ENCODE data around the gene PABPC3. TPM values are rescaled to one million over a fixed set of nuclear protein-coding genes. Genes with fewer than 3 reads are reported as not detected.

PABPC3 gene
- total and polyA plus RNA-seq, 10 of the 15 experiments (the other 5 are each of a cell fraction or from before 2014, with no cell fraction given), result 0.04 to 0.87 (median 0.28) TPM

GRCh38 chr13:25046274-25046984, 49.5 kb upstream of the PABPC3 start:
- Histone ChIP-seq H3K27me3 (replicated peaks in 1 of 2; ENCODE audit: control insufficient read depth in 2 of 2, insufficient read depth in 2 of 2, low read length in 1 of 2) (peaks cover 6 to 11% of the 10 kb centered on the region in 2 experiments; a peak in 3 of 4 replicates), H3K4me1 (ENCODE audit: control insufficient read depth, insufficient read depth, low read length) (no peaks in the 10 kb centered on the region), H3K36me3 (ENCODE audit: control insufficient read depth in 2 of 2, insufficient read depth in 2 of 2, low read length in 1 of 2) (no peaks in the 10 kb centered on the region), H2AFZ (ENCODE audit: control insufficient read depth, low read depth, low read length) (no peak overlapping the region), H3K27ac (ENCODE audit: control insufficient read depth, insufficient read depth) (no peak overlapping the region), H3K9ac (ENCODE audit: control insufficient read depth, insufficient read depth, low read length) (no peak overlapping the region), H4K20me1 (ENCODE audit: control insufficient read depth, insufficient read depth) (no peaks in the 10 kb centered on the region), H3K4me2 (ENCODE audit: control insufficient read depth, insufficient read depth) (no peak overlapping the region), H3K4me3 (no peak overlapping the region), H3K9me3 (replicated peaks; ENCODE audit: control insufficient read depth, insufficient read depth, low read length) (no peaks in the 10 kb centered on the region; the same call in 2 of the 3 replicates), H3K79me2 (ENCODE audit: control insufficient read depth, insufficient read depth, low read length) (no peaks in the 10 kb centered on the region)
- TF ChIP-seq MXI1 (IDR thresholded peaks at IDR 0.05; ENCODE audit: low read depth, low read length), result no peak
- no peak for TF ChIP-seq EZH2 (IDR thresholded peaks at IDR 0.05; ENCODE audit: borderline replicate concordance, control insufficient read depth, low read depth, low read length)
- no peak for TF ChIP-seq ZNF622 (IDR thresholded peaks at IDR 0.05)
- TF ChIP-seq RELB (IDR thresholded peaks at IDR 0.05; ENCODE audit: low read depth), result no peak
- no peak for TF ChIP-seq KAT2A (conservative IDR thresholded peaks at IDR 0.05; ENCODE audit: control insufficient read depth, low read depth, low read length)
- no peak for TF ChIP-seq ATF7 (IDR thresholded peaks at IDR 0.05; ENCODE audit: low read depth)
- TF ChIP-seq NFYA (IDR thresholded peaks at IDR 0.05; ENCODE audit: borderline replicate concordance, low read depth, low read length), result no peak
- TF ChIP-seq LARP7 (IDR thresholded peaks at IDR 0.05), result no peak
- TF ChIP-seq PML (IDR thresholded peaks at IDR 0.05; ENCODE audit: low read length), result no peak
- no peak for TF ChIP-seq SIN3A (IDR thresholded peaks at IDR 0.05; ENCODE audit: low read depth, low read length)
- TF ChIP-seq, protein P1, sequence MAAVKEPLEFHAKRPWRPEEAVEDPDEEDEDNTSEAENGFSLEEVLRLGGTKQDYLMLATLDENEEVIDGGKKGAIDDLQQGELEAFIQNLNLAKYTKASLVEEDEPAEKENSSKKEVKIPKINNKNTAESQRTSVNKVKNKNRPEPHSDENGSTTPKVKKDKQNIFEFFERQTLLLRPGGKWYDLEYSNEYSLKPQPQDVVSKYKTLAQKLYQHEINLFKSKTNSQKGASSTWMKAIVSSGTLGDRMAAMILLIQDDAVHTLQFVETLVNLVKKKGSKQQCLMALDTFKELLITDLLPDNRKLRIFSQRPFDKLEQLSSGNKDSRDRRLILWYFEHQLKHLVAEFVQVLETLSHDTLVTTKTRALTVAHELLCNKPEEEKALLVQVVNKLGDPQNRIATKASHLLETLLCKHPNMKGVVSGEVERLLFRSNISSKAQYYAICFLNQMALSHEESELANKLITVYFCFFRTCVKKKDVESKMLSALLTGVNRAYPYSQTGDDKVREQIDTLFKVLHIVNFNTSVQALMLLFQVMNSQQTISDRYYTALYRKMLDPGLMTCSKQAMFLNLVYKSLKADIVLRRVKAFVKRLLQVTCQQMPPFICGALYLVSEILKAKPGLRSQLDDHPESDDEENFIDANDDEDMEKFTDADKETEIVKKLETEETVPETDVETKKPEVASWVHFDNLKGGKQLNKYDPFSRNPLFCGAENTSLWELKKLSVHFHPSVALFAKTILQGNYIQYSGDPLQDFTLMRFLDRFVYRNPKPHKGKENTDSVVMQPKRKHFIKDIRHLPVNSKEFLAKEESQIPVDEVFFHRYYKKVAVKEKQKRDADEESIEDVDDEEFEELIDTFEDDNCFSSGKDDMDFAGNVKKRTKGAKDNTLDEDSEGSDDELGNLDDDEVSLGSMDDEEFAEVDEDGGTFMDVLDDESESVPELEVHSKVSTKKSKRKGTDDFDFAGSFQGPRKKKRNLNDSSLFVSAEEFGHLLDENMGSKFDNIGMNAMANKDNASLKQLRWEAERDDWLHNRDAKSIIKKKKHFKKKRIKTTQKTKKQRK (IDR thresholded peaks at IDR 0.05; ENCODE audit: low read depth, low read length), result no peak
- TF ChIP-seq WRNIP1 (IDR thresholded peaks at IDR 0.05; ENCODE audit: borderline replicate concordance, low read depth, low read length), result no peak
- BruUV-seq (replicated peaks), result no TSS peak
- no peak for ATAC-seq
- ChIA-PET SMC1A (ENCODE audit: uncharacterized antibody, unreplicated experiment) (no interaction called here), RAD21 (ENCODE audit: unreplicated experiment) (no interaction called here), CTCF (interaction anchor here (0.9 kb wide), 1 partner anchor 9 kb away, joined by 3 read pairs; no protein-coding TSS in a partner anchor), POLR2A (no interaction called here)
- WGBS (ENCODE audit: insufficient coverage, insufficient replicate concordance, low lambda C conversion rate, missing lambda C conversion rate), result 32% methylated on average over 24 of the region's 24 CpGs
- intact Hi-C loops (cut with micrococcal nuclease; ENCODE audit: unreplicated experiment) (no loop called here), in situ Hi-C loops (cut with MboI) (no loop called here)
- DNase-seq (ENCODE audit: low read depth, low spot score), result no peak
- no peak for FAIRE-seq

Data from GM12878 (cell line).